HUDEP-2 (cell line): Measurements from ENCODE around the gene GPATCH3.
"Not testable (repeated sequence)": the region's sequence is repeated elsewhere in the genome, so short reads cannot be mapped to it uniquely, and the experiment has no call there.

Experiments used
- DNase-seq, 76 experiments: peaks; one replicate each; lab custom pipeline; 2025; ENCODE audit not compliant: unreplicated experiment in 76 of 76; lab: John Stamatoyannopoulos, UW

The GPATCH3 gene

GRCh38 chr1:26848941-26849774, 51.1 kb downstream of the GPATCH3 start:
- DNase-seq = no peak

DNA sequence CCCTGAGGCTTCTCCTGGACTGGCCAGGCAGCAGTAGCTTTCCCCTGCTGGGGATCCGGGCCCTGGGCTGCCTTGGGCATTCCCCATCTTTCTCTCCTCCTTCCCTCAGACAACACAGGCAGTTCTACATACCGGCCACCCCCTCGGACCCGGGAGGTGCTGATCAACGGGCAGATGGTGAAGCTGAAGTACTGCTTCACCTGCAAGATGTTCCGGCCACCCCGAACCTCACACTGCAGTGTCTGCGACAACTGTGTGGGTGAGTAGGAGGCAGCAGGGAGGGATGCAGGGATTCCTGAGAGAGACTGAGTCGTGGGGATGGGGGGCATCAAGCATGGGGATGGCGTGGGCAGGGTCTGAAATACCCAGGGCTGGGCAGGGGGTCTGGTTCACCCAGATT, 51.8 kb downstream of the GPATCH3 start:
- DNase-seq = no peak

DNA sequence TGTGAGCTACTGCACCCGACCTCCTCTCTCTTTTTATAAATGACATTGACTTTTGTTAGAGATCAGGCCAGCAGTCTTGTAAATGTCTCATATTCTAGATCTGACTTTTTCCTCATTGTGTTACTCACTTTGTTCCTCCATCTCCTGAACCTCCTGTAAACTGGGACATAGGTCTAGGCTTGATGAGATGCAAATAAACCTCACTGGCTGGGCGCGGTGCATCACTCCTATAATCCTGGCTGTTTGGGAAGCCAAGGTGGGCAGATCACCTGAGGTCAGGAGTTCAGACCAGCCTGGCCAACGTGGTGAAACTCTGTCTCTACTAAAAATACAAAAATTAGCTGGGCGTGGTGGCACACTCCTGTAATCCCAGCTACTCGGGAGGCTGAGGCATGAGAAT, 52.4 kb downstream of the GPATCH3 start:
- not testable (repeated sequence) for DNase-seq

DNA sequence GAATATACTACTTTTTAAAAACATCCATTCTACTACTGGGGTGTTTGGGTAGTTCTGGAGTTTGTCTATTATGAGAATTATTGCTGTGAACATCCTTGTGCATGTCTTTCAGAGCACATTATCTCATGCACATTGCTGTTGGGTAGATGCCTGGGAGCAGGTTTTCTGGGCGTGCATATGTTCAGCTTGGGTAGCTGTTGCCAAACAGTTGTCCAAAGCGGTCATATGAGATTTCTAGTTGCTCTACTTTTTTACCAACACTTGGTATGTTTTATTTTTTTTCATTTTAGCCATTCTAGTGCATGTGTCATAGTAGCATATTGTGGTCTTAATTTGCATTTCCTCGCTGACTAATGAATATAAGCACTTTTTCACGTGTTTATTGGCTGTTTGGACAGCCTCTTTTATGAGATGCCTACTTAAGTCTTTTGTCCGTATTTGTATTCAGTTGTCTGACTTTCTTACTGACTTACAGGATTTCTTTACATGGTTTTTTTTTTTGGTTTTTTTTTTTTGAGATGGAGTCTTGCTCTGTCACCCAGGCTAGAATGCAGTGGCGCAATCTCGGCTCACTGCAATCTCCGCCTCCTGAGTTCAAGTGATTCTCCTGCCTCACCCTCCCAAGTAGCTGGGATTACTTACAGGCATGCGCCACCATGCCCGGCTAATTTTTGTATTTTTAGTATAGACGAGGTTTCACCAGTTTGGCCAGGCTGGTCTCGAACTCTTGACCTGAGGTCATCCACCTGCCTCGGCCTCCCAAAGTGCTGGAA, 55.7 kb downstream of the GPATCH3 start:
- DNase-seq = no peak
